GM12878 (cell line): Measurements from ENCODE around the gene DCUN1D4. TPM values are rescaled to one million over a fixed set of nuclear protein-coding genes. Genes with fewer than 3 reads are reported as not detected.

Experiments used
- ATAC-seq: fragments of 200-7000 bp; cut with Tn5 transposase; 3 replicates; pipeline ENCODE4 v1.9.1; 2020; ENCODE audit warnings: mild to moderate bottlenecking, moderate library complexity
- BruUV-seq: library from RNA; stranded (reverse); fragments of 400-500 nt; replicated peaks from 2 replicates; lab custom pipeline; 2021; lab: Mats Ljungman, UMichigan
- CTCF ChIA-PET: fragments of 300-600 bp; sonication (Branson Sonifier 250); formaldehyde crosslinking; extraction: SDS; loops from one replicate; lab custom pipeline; 2021; ENCODE audit warnings: inconsistent platforms; lab: Yijun Ruan, JAX
- POLR2A ChIA-PET: fragments of 350-600 bp; formaldehyde crosslinking; extraction: SDS; loops from one replicate; lab custom pipeline; 2021; ENCODE audit warnings: inconsistent platforms; lab: Charles Lee
- RAD21 ChIA-PET: fragments of 300-600 bp; sonication (Branson Sonifier 250); formaldehyde crosslinking; loops from one replicate; lab custom pipeline; 2023; ENCODE audit warnings: antibody characterized with exemption; ENCODE audit not compliant: unreplicated experiment; lab: Charles Lee
- SMC1A ChIA-PET: fragments of 300-600 bp; sonication (Branson Sonifier 250); formaldehyde crosslinking; loops from one replicate; lab custom pipeline; 2023; ENCODE audit not compliant: unreplicated experiment, uncharacterized antibody; lab: Charles Lee
- DNase-seq: peaks from one replicate; pipeline ENCODE4 v3.0.0-alpha.2; 2011; ENCODE audit warnings: low read depth, low spot score
- FAIRE-seq: peaks from 3 replicates; lab custom pipeline; 2011; peaks lifted over from hg19 to GRCh38; lab: Jason Lieb, UNC
- H2AFZ ChIP-seq: 2 replicates; pipeline ENCODE4 v1.6.0; 2011; ENCODE audit warnings: low read depth, low read length, control low read depth; ENCODE audit not compliant: control insufficient read depth
- H3K27ac ChIP-seq: 2 replicates; pipeline ENCODE4 v1.5.1; 2011; ENCODE audit warnings: control low read depth; ENCODE audit not compliant: control insufficient read depth, insufficient read depth
- H3K27me3 ChIP-seq, 2 experiments: replicated peaks in 1 of 2; 2 replicates each; pipeline versions ENCODE4 v1.6.0 to v1.6.1; 2011; ENCODE audit warnings: low read length in 1 of 2; ENCODE audit not compliant: control insufficient read depth in 2 of 2, insufficient read depth in 2 of 2
- H3K36me3 ChIP-seq, 2 experiments: 2 replicates each; pipeline ENCODE4 v1.5.1; 2011; ENCODE audit warnings: low read length in 1 of 2; ENCODE audit not compliant: control insufficient read depth in 2 of 2, insufficient read depth in 2 of 2
- H3K4me1 ChIP-seq: 2 replicates; pipeline ENCODE4 v1.6.1; 2011; ENCODE audit warnings: mild to moderate bottlenecking, low read length, moderate library complexity, mixed read lengths; ENCODE audit not compliant: control insufficient read depth, insufficient read depth
- H3K4me2 ChIP-seq: 2 replicates; pipeline ENCODE4 v1.6.0; 2011; ENCODE audit warnings: control low read depth; ENCODE audit not compliant: control insufficient read depth, insufficient read depth
- H3K4me3 ChIP-seq: fragments of 200-600 bp; sonication (generic); 2 replicates; pipeline ENCODE4 v1.5.1; 2016
- H3K79me2 ChIP-seq: 2 replicates; pipeline ENCODE4 v1.6.0; 2011; ENCODE audit warnings: low read length; ENCODE audit not compliant: control insufficient read depth, insufficient read depth
- H3K9ac ChIP-seq: 2 replicates; pipeline ENCODE4 v1.8.0; 2011; ENCODE audit warnings: low read length, control low read depth, mixed read lengths; ENCODE audit not compliant: control insufficient read depth, insufficient read depth
- H3K9me3 ChIP-seq: replicated peaks from 3 replicates; pipeline ENCODE4 v1.5.1; 2011; ENCODE audit warnings: mild to moderate bottlenecking, low read length; ENCODE audit not compliant: control insufficient read depth, insufficient read depth
- H4K20me1 ChIP-seq: 2 replicates; pipeline ENCODE4 v1.6.0; 2011; ENCODE audit not compliant: control insufficient read depth, insufficient read depth
- BMI1 ChIP-seq: fragments of 450-650 bp; IDR thresholded peaks from 2 replicates; pipeline ENCODE4 v1.6.1; 2016; ENCODE audit warnings: mild to moderate bottlenecking, moderate library complexity, borderline replicate concordance
- CBX3 ChIP-seq: fragments of 200-600 bp; sonication (generic); IDR thresholded peaks from 2 replicates; pipeline ENCODE4 v1.6.1; 2016; ENCODE audit warnings: low read depth, borderline replicate concordance
- CBX5 ChIP-seq: sonication (generic); IDR thresholded peaks from 2 replicates; pipeline ENCODE4 v1.6.1; 2016; ENCODE audit warnings: low read depth, moderate library complexity, mild to moderate bottlenecking, inconsistent platforms
- CHD4 ChIP-seq: fragments of 200-600 bp; sonication (generic); IDR thresholded peaks from 2 replicates; pipeline ENCODE4 v1.6.1; 2016; ENCODE audit warnings: mild to moderate bottlenecking
- HDAC2 ChIP-seq: fragments of 200-600 bp; sonication (generic); IDR thresholded peaks from 2 replicates; pipeline ENCODE4 v1.6.1; 2017
- HDGF ChIP-seq: fragments of 450-650 bp; IDR thresholded peaks from 2 replicates; pipeline ENCODE4 v1.6.1; 2016; ENCODE audit warnings: antibody characterized with exemption
- JUNB ChIP-seq: IDR thresholded peaks from 2 replicates; pipeline ENCODE4 v1.6.1; 2016; ENCODE audit warnings: antibody characterized with exemption, mild to moderate bottlenecking
- NFYA ChIP-seq: IDR thresholded peaks from 2 replicates; pipeline ENCODE4 v1.6.1; 2011; ENCODE audit warnings: low read depth, mild to moderate bottlenecking, low read length, improper control_type of control experiment, borderline replicate concordance
- POLR2AphosphoS2 ChIP-seq: IDR thresholded peaks from 2 replicates; pipeline ENCODE4 v1.6.1; 2011; ENCODE audit warnings: low read depth, mild to moderate bottlenecking, low read length, improper control_type of control experiment, moderate library complexity
- RB1 ChIP-seq: fragments of 450-650 bp; formaldehyde crosslinking; IDR thresholded peaks from 2 replicates; pipeline ENCODE4 v1.6.1; 2017; ENCODE audit warnings: mild to moderate bottlenecking, borderline replicate concordance
- ZBED1 ChIP-seq: IDR thresholded peaks from 2 replicates; pipeline ENCODE4 v1.6.1; 2016; ENCODE audit warnings: borderline replicate concordance
- ZSCAN29 ChIP-seq: fragments of 450-650 bp; IDR thresholded peaks from 2 replicates; pipeline ENCODE4 v1.6.1; 2017; ENCODE audit warnings: mild to moderate bottlenecking, moderate library complexity
- WGBS: methylation state at CpG from one replicate; pipeline ENCODE4 v1.1.6; 2016; ENCODE audit warnings: low lambda C conversion rate; ENCODE audit not compliant: insufficient replicate concordance, insufficient coverage; ENCODE audit errors: missing lambda C conversion rate; 5-methylcytosine and 5-hydroxymethylcytosine counted together
- in situ Hi-C: fragments of 300-500 bp; cut with MboI; formaldehyde crosslinking; loops from 9 replicates; pipeline ENCODE4 v1.14.3; 2018; ENCODE audit warnings: mixed read lengths
- intact Hi-C: fragments of 100-400 bp; cut with micrococcal nuclease; formaldehyde crosslinking; loops from one replicate; pipeline ENCODE4 v1.14.2; 2022; ENCODE audit not compliant: unreplicated experiment
- polyA plus RNA-seq, 11 experiments: library from polyadenylated mRNA; depleted of rRNA in 4 of 11; unstranded in 6 of 11; stranded (reverse) in 5 of 11; fragments of >200 nt; fragmentation: Nextera tagmentation in 4 of 11; fragmentation: Illumina TruSeq in 1 of 11; extraction: Ambion mirVana in 4 of 11; extraction: Trizol in 1 of 11; gene quantifications; 1 replicate in 1 of 11; 2 replicates in 10 of 11; pipeline versions ENCODE4 v1.2.1 to v1.2.3, GENCODE V29; 2011 to 2016; ENCODE audit warnings: inconsistent platforms in 2 of 11, missing spikeins in 2 of 11, low read depth in 1 of 11
- total RNA-seq, 4 experiments: library from RNA; depleted of rRNA in 3 of 4; stranded (reverse); fragments of >200 nt in 3 of 4; fragmentation: Illumina TruSeq in 1 of 4; extraction: Trizol in 1 of 4; gene quantifications; 2 replicates each; pipeline versions ENCODE4 v1.2.1 to v1.2.3, GENCODE V29; 2013 to 2021
- TF ChIP-seq, protein P1 (sequence below): fragments of 150-350 bp; IDR thresholded peaks from 2 replicates; pipeline ENCODE4 v1.6.1; 2014; ENCODE audit warnings: mild to moderate bottlenecking, low read depth, low read length
- TF ChIP-seq, protein P2 (sequence below): fragments of 450-650 bp; IDR thresholded peaks from 2 replicates; pipeline ENCODE4 v1.6.1; 2016; ENCODE audit warnings: mild to moderate bottlenecking
- TF ChIP-seq, protein P3 (sequence below): fragments of 450-650 bp; IDR thresholded peaks from 2 replicates; pipeline ENCODE4 v1.6.1; 2017; ENCODE audit warnings: borderline replicate concordance
- TF ChIP-seq, protein P4 (sequence below): fragments of 450-650 bp; IDR thresholded peaks from 2 replicates; pipeline ENCODE4 v1.6.1; 2014; ENCODE audit warnings: mild to moderate bottlenecking

Gene DCUN1D4
- total and polyA plus RNA-seq, 10 of the 15 experiments (the other 5 are each of a cell fraction or from before 2014, with no cell fraction given) = 7.1 to 62.6 (median 16.8) TPM

DNA sequence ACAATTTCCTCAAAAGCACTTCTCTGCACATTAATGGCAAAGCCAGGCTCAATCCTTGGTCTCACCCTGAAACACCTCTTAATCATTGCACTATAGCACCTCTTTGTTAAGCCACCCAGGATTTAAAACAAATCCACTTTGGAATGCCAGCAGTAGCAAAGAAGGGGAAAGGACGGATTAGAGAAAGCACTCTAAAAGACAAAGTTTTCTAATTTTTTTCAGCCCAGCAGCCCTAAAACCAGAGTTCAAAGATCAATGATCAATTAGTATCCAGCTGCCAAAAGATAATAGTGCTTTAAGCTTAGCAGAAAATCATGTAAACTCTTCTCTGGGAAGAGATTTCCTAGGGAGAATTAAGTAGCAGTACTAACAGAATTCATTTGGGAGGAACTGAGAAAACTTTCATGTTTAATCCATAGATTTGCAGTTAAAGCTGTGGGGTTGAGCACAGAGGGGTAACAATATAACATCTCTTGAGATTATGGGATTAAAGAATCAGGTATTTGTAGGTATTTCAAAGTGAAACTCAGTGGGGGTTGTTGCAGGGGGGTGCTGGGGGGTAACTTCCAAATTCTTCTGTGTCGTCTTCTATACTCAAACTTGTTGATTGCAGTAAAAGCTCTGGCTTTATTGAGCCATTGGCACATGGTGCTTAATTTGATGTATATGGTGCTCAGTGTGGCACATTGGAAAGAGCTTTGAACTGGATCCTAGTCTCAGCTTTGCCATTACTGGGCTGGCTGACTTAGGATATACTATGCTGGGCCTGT lies 115.4 kb downstream of the DCUN1D4 start (continued):
- TF ChIP-seq ZSCAN29 = no peak
- no peak for TF ChIP-seq CBX5
- TF ChIP-seq CHD4 = no peak
- TF ChIP-seq, protein P1, sequence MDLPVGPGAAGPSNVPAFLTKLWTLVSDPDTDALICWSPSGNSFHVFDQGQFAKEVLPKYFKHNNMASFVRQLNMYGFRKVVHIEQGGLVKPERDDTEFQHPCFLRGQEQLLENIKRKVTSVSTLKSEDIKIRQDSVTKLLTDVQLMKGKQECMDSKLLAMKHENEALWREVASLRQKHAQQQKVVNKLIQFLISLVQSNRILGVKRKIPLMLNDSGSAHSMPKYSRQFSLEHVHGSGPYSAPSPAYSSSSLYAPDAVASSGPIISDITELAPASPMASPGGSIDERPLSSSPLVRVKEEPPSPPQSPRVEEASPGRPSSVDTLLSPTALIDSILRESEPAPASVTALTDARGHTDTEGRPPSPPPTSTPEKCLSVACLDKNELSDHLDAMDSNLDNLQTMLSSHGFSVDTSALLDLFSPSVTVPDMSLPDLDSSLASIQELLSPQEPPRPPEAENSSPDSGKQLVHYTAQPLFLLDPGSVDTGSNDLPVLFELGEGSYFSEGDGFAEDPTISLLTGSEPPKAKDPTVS = no peak
- TF ChIP-seq CBX3 = no peak

DNA sequence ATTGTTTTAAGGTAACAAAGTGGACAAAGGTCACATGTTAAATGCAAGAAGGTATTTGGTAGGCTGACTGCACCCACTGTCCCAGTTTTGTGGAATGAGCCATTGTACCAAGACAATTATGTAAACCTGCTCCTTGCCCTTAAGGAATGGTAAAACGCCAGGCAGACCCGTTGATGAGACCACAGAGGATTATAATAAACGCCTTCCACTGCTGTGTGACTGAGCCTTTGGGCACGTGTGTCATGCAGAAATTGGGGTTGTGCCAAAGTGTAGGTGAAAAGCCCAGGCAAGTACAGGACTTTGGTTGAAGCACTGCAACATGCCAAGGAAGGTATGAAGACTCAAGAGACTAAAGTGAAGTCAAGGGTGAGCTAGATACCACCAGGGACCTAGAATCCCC lies 117.5 kb downstream of the DCUN1D4 start:
- POLR2A ChIA-PET = no interaction called here
- intact Hi-C loops = no loop called here

More for the DNA sequence above, 117.5 kb downstream of the DCUN1D4 start:
- RAD21 ChIA-PET = no interaction called here
- Histone ChIP-seq H3K4me3 (no peak overlapping the region), H3K36me3 (no peaks in the 10 kb centered on the region), H3K4me1 (no peaks in the 10 kb centered on the region), H3K27me3 (no peaks in the 10 kb centered on the region), H3K9me3 (no peaks in the 10 kb centered on the region), H2AFZ (no peak overlapping the region), H4K20me1 (no peaks in the 10 kb centered on the region), H3K79me2 (no peaks in the 10 kb centered on the region), H3K4me2 (no peak overlapping the region), H3K27ac (no peak overlapping the region), H3K9ac (no peak overlapping the region)
- CTCF ChIA-PET = no interaction called here
- SMC1A ChIA-PET = no interaction called here
- DNase-seq (no peak), FAIRE-seq (no peak), ATAC-seq (no peak)
- 6% methylated on average over 4 of the region's 4 CpGs for WGBS
- TF ChIP-seq, protein P2, sequence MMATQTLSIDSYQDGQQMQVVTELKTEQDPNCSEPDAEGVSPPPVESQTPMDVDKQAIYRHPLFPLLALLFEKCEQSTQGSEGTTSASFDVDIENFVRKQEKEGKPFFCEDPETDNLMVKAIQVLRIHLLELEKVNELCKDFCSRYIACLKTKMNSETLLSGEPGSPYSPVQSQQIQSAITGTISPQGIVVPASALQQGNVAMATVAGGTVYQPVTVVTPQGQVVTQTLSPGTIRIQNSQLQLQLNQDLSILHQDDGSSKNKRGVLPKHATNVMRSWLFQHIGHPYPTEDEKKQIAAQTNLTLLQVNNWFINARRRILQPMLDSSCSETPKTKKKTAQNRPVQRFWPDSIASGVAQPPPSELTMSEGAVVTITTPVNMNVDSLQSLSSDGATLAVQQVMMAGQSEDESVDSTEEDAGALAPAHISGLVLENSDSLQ = no peak
- TF ChIP-seq, protein P3, sequence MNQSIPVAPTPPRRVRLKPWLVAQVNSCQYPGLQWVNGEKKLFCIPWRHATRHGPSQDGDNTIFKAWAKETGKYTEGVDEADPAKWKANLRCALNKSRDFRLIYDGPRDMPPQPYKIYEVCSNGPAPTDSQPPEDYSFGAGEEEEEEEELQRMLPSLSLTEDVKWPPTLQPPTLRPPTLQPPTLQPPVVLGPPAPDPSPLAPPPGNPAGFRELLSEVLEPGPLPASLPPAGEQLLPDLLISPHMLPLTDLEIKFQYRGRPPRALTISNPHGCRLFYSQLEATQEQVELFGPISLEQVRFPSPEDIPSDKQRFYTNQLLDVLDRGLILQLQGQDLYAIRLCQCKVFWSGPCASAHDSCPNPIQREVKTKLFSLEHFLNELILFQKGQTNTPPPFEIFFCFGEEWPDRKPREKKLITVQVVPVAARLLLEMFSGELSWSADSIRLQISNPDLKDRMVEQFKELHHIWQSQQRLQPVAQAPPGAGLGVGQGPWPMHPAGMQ = no peak
- no peak for TF ChIP-seq BMI1
- no peak for TF ChIP-seq HDAC2
- TF ChIP-seq ZBED1 = no peak
- TF ChIP-seq NFYA = no peak
- TF ChIP-seq HDGF = no peak
- no peak for TF ChIP-seq RB1
- TF ChIP-seq POLR2AphosphoS2 = no peak
- TF ChIP-seq JUNB = no peak
- TF ChIP-seq, protein P4, sequence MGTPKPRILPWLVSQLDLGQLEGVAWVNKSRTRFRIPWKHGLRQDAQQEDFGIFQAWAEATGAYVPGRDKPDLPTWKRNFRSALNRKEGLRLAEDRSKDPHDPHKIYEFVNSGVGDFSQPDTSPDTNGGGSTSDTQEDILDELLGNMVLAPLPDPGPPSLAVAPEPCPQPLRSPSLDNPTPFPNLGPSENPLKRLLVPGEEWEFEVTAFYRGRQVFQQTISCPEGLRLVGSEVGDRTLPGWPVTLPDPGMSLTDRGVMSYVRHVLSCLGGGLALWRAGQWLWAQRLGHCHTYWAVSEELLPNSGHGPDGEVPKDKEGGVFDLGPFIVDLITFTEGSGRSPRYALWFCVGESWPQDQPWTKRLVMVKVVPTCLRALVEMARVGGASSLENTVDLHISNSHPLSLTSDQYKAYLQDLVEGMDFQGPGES = no peak
- in situ Hi-C loops = no loop called here
- BruUV-seq = no TSS peak
